OCI-LY7 (cell line): ENCODE measurements around the gene OPTC.

Experiments
- EZH2phosphoT487 ChIP-seq: fragments of 200-600 bp; sonication (generic); IDR thresholded peaks from 2 replicates; pipeline ENCODE4 v1.6.1; 2018; ENCODE audit warnings: low read depth, borderline replicate concordance, mild to moderate bottlenecking, mixed run types, antibody characterized with exemption, low read length, moderate library complexity, mixed read lengths
- TF ChIP-seq, protein P1 (sequence below): fragments of 200-600 bp; sonication (generic); conservative IDR thresholded peaks from 2 replicates; pipeline ENCODE4 v1.5.1; 2014; ENCODE audit warnings: mild to moderate bottlenecking, antibody characterized with exemption, low read length, moderate library complexity, mixed read lengths

GRCh38 chr1:203555076-203555475 lies 61.1 kb downstream of the OPTC start:
- TF ChIP-seq, protein P1, sequence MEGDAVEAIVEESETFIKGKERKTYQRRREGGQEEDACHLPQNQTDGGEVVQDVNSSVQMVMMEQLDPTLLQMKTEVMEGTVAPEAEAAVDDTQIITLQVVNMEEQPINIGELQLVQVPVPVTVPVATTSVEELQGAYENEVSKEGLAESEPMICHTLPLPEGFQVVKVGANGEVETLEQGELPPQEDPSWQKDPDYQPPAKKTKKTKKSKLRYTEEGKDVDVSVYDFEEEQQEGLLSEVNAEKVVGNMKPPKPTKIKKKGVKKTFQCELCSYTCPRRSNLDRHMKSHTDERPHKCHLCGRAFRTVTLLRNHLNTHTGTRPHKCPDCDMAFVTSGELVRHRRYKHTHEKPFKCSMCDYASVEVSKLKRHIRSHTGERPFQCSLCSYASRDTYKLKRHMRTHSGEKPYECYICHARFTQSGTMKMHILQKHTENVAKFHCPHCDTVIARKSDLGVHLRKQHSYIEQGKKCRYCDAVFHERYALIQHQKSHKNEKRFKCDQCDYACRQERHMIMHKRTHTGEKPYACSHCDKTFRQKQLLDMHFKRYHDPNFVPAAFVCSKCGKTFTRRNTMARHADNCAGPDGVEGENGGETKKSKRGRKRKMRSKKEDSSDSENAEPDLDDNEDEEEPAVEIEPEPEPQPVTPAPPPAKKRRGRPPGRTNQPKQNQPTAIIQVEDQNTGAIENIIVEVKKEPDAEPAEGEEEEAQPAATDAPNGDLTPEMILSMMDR = no peak
- TF ChIP-seq EZH2phosphoT487 = no peak
